Astrocyte (in vitro differentiated cells and primary cell): ENCODE measurements around the gene LIPC.

ENCODE experiments used
- EZH2 ChIP-seq: IDR thresholded peaks from 2 replicates; pipeline ENCODE4 v1.6.1; 2012; ENCODE audit warnings: mild to moderate bottlenecking, low read length, inconsistent platforms; ENCODE audit not compliant: insufficient read depth
- TF ChIP-seq, protein P1 (sequence below): IDR thresholded peaks from 2 replicates; pipeline ENCODE4 v1.5.1; 2011; ENCODE audit warnings: low read depth, mild to moderate bottlenecking, inconsistent platforms, low read length, moderate library complexity; ENCODE audit not compliant: insufficient read depth

DNA sequence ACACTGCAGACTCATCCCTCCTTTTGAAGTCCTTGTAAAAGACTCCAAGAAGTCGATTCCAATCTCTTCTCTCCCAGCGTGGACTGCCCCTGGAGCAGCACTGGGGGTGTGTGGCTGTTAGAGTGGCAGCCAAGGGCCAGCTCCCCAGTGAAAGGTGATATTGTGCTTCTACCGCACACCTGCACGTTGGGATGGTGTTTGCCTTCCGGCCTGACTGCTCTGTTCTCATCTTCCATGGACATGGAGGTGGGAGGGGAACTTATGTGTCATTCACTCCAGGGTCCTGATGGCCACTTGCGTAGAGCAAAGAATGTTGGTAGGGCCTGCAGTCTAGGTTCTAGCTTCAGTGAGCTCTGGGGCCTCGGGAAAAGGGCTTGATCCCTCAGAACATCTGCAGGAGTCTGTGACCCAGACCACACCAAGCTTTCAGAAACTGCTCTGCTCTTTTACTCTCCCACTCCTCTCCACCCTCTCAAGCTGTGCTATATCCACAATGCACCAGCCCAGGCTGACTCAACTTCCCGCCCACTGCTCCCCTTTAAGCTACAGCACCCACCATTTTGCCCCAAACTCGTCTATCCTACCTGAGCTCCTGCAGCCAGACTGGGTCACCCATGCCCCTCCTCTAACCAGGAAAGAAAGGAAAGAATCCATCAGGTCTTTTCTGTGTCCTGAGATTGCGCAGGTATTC lies 31.3 kb downstream of the LIPC start:
- TF ChIP-seq, protein P1, sequence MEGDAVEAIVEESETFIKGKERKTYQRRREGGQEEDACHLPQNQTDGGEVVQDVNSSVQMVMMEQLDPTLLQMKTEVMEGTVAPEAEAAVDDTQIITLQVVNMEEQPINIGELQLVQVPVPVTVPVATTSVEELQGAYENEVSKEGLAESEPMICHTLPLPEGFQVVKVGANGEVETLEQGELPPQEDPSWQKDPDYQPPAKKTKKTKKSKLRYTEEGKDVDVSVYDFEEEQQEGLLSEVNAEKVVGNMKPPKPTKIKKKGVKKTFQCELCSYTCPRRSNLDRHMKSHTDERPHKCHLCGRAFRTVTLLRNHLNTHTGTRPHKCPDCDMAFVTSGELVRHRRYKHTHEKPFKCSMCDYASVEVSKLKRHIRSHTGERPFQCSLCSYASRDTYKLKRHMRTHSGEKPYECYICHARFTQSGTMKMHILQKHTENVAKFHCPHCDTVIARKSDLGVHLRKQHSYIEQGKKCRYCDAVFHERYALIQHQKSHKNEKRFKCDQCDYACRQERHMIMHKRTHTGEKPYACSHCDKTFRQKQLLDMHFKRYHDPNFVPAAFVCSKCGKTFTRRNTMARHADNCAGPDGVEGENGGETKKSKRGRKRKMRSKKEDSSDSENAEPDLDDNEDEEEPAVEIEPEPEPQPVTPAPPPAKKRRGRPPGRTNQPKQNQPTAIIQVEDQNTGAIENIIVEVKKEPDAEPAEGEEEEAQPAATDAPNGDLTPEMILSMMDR = no peak
- no peak for TF ChIP-seq EZH2
